Tibial nerve (tissue), 3 donors: ENCODE results near the gene TEPSIN.

Experiments
- EP300 ChIP-seq, 2 donors: sonication (generic); formaldehyde crosslinking; IDR thresholded peaks; one replicate each; pipeline ENCODE4 v1.6.1; 2017; ENCODE audit warnings: antibody characterized with exemption in 2 of 2, mild to moderate bottlenecking in 1 of 2
- POLR2A ChIP-seq, 2 donors: fragments of 450-650 bp; IDR thresholded peaks; one replicate each; pipeline ENCODE4 v1.6.1; 2017; ENCODE audit warnings: antibody characterized with exemption in 2 of 2, mild to moderate bottlenecking in 2 of 2, moderate library complexity in 2 of 2

GRCh38 chr17:81193470-81194224 is 45.2 kb downstream of the TEPSIN start:
- no peak for TF ChIP-seq POLR2A (IDR thresholded peaks at IDR 0.05)
- TF ChIP-seq EP300 (IDR thresholded peaks at IDR 0.05) = no peak
